C1 segment of cervical spinal cord (tissue), 14 donors: ENCODE measurements around the gene DLX4.

Experiments
- DNase-seq, 14 donors: peaks; one replicate each; lab custom pipeline; 2025; lab: John Stamatoyannopoulos, UW

The DLX4 gene

DNA sequence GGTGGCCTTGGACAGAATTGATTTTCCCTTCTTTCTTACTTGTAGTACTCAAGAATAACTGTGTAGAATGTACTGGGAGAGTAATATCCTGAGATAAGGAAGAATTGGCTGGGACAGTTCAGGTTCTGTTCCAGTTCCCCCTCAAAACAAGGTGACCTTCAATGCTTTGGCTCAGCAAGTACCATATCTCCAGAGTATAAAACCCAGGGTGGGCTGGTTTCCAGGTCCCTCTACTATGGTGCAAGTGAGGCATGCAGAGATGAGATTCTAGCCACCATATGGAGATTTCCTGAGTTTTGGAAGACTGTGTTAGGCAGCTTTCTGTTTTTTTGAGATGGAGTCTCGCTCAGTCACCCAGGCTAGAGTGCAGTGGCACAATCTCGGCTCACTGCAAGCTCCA, 44.1 kb downstream of the DLX4 start:
- no peak for DNase-seq

DNA sequence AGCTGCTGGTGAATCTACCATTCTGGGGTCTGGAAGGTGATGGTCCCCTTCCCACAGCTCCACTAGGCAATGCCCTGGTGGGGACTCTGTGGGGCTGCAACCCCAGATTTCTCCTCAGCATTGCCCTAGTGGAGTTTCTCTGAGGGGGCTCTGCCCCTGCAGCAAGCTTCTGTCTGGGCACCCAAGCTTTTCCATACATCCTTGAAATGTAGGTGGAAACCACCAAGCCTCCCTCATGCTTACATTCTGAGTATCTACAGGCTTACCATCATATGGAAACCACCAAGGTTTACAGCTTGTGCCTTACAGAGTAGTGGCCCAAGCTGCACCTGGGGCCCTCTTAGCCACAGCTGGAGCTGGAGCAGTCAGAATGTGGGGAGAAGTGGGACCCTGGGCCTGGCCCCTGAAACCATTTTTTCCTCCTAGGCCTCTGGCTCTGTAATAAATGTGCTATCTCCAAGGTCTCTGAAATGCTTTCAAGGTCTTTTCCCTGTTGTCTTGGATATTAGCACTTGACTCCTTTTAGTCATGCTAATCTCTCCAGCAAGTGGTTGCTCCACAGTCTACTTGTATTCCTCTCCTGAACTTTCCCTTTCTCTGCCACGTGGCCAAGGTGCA, 45.6 kb downstream of the DLX4 start:
- DNase-seq, result no peak

DNA sequence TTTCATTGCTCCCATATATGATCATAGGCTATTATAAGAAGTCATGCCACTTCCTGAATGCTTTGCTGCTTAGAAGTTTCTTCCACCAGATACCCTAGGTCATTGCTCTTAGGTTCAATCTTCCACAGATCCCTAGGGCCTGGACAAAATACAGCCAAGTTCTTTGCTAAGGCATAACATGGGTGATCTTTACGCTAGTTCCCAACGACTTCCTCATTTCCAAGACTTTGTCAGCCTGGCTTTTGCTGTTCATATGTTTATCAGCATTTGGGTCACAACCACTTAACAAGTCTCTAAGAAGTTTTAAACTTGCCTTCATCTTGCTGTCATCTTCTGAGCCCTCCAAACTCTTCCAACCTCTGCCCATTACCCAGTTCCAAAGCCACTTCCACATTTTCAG, 46.2 kb downstream of the DLX4 start:
- DNase-seq, result no peak

DNA sequence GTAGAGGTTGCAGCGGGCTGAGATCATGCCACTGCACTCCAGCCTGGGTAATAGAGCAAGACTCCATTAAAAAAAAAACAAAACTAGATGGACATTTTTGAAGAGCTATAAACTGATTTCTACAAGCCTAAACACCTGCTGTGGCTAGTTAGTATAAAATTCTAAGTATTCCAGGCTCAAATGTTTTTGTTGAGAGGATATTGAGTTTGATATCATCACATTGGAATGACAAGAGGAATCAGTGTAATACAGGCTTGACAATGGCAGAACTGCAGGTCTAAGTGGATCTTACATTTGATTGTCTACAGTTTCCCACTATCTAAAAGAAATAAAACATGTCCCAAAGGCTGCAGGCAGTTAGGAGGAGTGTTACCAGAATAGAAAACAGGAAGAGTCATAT, 49.9 kb downstream of the DLX4 start:
- no peak for DNase-seq

DNA sequence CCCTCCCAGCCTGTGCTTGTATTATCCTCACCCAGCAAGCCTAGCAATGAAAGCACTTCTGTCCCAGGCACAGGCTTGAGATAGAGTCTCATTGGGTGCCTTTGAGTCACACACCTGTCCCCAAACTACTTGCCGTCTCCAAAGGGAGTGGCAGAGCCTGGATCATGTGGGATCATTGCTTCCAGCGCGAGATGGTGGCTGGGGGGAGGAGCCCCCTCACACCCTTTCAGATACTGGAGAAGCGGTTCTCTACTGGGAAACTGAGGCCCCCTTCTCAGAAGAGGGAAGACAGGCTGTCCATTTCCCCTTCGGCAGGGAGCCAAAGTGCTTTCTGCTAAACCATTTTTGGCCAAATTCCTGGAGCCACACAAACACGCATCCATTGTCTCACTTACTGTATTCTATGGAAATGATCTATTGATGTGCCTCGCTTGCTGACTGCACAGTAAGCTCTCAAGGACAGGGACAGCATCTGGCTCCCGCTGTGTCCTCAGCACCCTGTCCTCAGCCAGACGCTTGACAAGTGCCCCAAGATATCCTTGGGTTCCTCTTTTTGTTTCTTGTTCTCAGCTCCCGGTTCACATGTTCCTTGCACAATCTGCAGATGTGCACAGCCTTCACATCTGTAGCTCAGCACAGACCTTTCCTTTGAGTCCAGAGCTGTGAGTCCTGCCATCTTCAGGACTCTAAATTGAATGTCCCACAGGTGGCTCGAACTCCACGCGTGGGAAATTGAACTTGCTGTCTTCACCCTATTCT, 52.0 kb downstream of the DLX4 start:
- DNase-seq, result no peak

DNA sequence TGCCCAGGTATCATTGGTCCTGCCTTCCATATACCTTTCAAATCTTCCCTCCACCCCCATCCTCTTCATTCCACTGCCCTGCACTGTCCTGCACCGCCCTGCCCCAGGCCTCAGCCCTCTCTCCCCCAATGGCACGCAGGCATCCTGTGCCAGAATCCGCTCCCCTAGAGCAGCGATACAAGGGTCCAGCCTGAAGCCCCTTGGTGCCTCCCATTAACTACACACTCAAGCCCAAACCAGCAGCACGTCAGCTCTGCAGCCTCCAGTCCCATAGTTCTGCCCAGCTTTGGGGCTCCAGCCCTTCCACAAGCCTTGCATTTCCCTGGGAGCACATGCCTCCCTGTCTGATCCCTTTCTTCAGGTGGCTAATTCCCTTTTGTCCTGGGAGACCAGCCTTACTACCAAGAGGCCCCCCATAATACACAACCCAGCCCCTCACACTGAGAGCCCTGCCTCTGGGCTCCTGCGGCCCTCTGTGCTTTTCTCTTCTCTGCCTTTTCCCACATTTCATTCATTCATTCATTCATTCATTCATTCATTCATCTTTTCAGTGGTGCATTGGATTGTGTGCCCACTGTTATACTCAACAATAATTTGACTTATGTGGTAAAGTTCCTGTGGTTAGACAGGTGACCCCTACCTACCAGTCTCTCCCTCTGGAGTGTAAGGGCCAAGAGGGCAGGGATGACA, 52.8 kb downstream of the DLX4 start:
- DNase-seq, result no peak

DNA sequence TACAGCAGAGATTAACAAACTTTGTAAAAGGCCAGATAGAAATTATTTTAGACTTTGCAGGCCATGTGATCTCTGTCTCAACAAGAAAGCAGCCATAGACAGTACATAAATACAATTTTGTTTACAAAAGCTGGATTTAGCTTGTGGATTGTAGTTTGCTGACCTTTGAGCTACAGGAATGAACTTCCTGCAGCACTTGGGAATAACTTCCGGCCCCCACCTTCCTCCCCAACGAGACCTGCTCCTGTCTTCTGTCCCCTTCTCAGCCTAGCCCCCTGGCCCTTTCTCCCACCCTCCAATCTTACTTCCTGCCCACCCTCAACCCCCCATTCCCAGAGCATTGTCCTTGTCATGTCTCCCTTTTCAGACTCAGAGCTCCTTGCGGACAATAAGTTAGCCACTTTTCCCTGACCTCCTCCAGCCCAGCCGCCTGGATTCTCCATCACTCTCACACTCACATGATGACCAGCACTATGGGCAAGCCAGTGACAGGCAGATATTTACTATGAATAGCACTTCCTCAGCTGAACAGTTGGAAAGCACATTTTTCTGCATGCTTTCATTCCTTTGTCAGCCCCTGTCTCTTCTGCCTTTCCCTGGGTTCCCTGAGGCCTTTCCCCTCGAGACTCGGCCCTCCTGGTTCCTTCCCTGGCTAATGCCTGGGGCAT, 53.6 kb downstream of the DLX4 start:
- no peak for DNase-seq

DNA sequence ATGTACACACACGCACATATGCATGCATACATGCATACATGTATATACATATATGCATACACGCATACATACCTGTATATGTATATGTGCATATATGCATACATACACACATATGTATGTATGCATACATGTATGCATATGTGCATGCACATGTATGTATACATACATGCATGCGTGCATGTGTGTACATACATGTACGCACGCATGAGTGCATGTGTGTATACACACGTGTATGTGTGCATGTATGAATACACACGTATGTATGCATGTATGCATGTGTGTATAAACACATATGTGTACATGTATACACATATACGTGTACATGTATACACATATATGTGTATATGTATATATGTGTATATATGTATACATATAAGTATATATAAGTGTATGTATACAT, 54.5 kb downstream of the DLX4 start:
- DNase-seq, result no peak
